Epithelial cell of proximal tubule (primary cell): ENCODE measurements around the gene PHTF1. TPM values are rescaled to one million over a fixed set of nuclear protein-coding genes. Genes with fewer than 3 reads are reported as not detected.

Experiments
- DNase-seq: peaks from one replicate; pipeline ENCODE4 v3.0.0-alpha.2; 2011; ENCODE audit warnings: low read depth
- H3K4me3 ChIP-seq: 2 replicates; pipeline ENCODE4 v1.5.1; 2011; ENCODE audit warnings: low read depth, mild to moderate bottlenecking, low read length
- CTCF ChIP-seq: conservative IDR thresholded peaks from 2 replicates; pipeline ENCODE4 v1.5.1; 2012; ENCODE audit warnings: low read depth, mild to moderate bottlenecking, low read length
- total RNA-seq: library from RNA; depleted of rRNA; stranded (reverse); fragments of >200 nt; gene quantifications from 2 replicates; pipeline ENCODE4 v1.2.3, GENCODE V29; 2015

The PHTF1 gene
- total RNA-seq, 1 donor from 2014 or later, result 18.9 TPM

- TF ChIP-seq CTCF, result no peak
- no peak for DNase-seq
- no peak overlapping the region for H3K4me3 ChIP-seq
Observed at GRCh38 chr1:113666126-113666525, 93.2 kb downstream of the PHTF1 start.

- no peak for TF ChIP-seq CTCF
- no peak for DNase-seq
- H3K4me3 ChIP-seq, result no peak overlapping the region
Observed at GRCh38 chr1:113665071-113665470, 94.2 kb downstream of the PHTF1 start.

GRCh38 chr1:113663165-113663951 lies 95.9 kb downstream of the PHTF1 start:
- no peak for TF ChIP-seq CTCF
- no peak overlapping the region for H3K4me3 ChIP-seq

GRCh38 chr1:113662101-113662500 lies 97.2 kb downstream of the PHTF1 start:
- TF ChIP-seq CTCF, result no peak
- DNase-seq, result no peak
- no peak overlapping the region for H3K4me3 ChIP-seq

More at GRCh38 chr1:113663165-113663951, 95.9 kb downstream of the PHTF1 start:
- no peak for DNase-seq

GRCh38 chr1:113660088-113660487 lies 99.2 kb downstream of the PHTF1 start:
- DNase-seq, result no peak
- H3K4me3 ChIP-seq, result no peak overlapping the region
- TF ChIP-seq CTCF, result no peak

GRCh38 chr1:113659556-113659955 lies 99.7 kb downstream of the PHTF1 start:
- no peak overlapping the region for H3K4me3 ChIP-seq
- TF ChIP-seq CTCF, result no peak

GRCh38 chr1:113659035-113659434 lies 100.3 kb downstream of the PHTF1 start:
- no peak for DNase-seq
- no peak for TF ChIP-seq CTCF
- no peak overlapping the region for H3K4me3 ChIP-seq

More at GRCh38 chr1:113659556-113659955, 99.7 kb downstream of the PHTF1 start:
- DNase-seq, result no peak
